Ovary (tissue), 9 donors: ENCODE data around the gene MMP20. TPM values are rescaled to one million over a fixed set of nuclear protein-coding genes. Genes with fewer than 3 reads are reported as not detected.

Experiments
- DNase-seq, 5 donors: peaks; one replicate each; pipeline ENCODE4 v3.0.0-alpha.2; 2019 to 2020
- H3K27ac ChIP-seq, 2 donors: fragments of 200-600 bp; one replicate each; pipeline versions ENCODE4 v1.5.1 to v1.8.0; 2019 to 2022
- H3K27me3 ChIP-seq: fragments of 200-600 bp; one replicate; pipeline ENCODE4 v1.8.0; 2022
- H3K36me3 ChIP-seq: fragments of 200-600 bp; sonication (generic); one replicate; pipeline ENCODE4 v1.5.1; 2019
- H3K4me1 ChIP-seq: one replicate; pipeline ENCODE4 v1.8.1; 2013; ENCODE audit warnings: mild to moderate bottlenecking, moderate library complexity; ENCODE audit not compliant: insufficient read depth
- H3K4me3 ChIP-seq: fragments of 200-600 bp; sonication (generic); one replicate; pipeline ENCODE4 v1.5.1; 2017
- H3K9me3 ChIP-seq, 2 donors: fragments of 200-600 bp in 1 of 2; sonication (generic) in 1 of 2; one replicate each; pipeline versions ENCODE4 v1.5.1 to v1.8.1; 2013 to 2019; ENCODE audit warnings: mild to moderate bottlenecking in 1 of 2, moderate library complexity in 1 of 2
- EP300 ChIP-seq: sonication (generic); formaldehyde crosslinking; IDR thresholded peaks from one replicate; pipeline ENCODE4 v1.6.1; 2017; ENCODE audit warnings: antibody characterized with exemption
- POLR2A ChIP-seq: fragments of 450-650 bp; IDR thresholded peaks from one replicate; pipeline ENCODE4 v1.6.1; 2017; ENCODE audit warnings: antibody characterized with exemption, mild to moderate bottlenecking, moderate library complexity
- WGBS, 3 donors: extraction: QIAGEN DNeasy Blood & Tissue Kit in 1 of 3; methylation state at CpG; one replicate each; pipeline versions ENCODE4 v1.1.5 to v1.1.7; 2013 to 2017; 5-methylcytosine and 5-hydroxymethylcytosine counted together
- intact Hi-C, 4 donors: fragments of 100-400 bp; cut with DNase I; formaldehyde crosslinking; loops; one replicate each; pipeline versions ENCODE4 v1.11.0 to v1.15.1; 2022 to 2023
- polyA plus RNA-seq, 2 donors: library from polyadenylated mRNA; stranded (reverse); fragments of 200-250 nt in 1 of 2; fragments of 350-450 nt in 1 of 2; fragmentation: Illumina TruSeq in 1 of 2; extraction: RNeasy Lipid Tissue Mini Kit (QIAGEN cat#74804) in 1 of 2; gene quantifications; one replicate each; pipeline ENCODE4 v1.2.3, GENCODE V29; 2013 to 2014
- total RNA-seq, 7 donors: library from RNA; depleted of rRNA in 2 of 7; stranded (reverse); fragments of >200 nt in 2 of 7; fragmentation: NEBNext Ultra II Directional in 3 of 7; extraction: Animal tissue kit (Norgen Biotek cat#: 25700) in 3 of 7; gene quantifications; one replicate each; pipeline versions ENCODE4 v1.1.0 to v1.2.4, GENCODE V29; 2016 to 2023
- TF ChIP-seq, protein P1 (sequence below), 3 donors: fragments of 450-650 bp in 2 of 3; fragments of 200-600 bp in 1 of 3; IDR thresholded peaks; one replicate each; pipeline versions ENCODE4 v1.5.1 to v1.8.0; 2016 to 2022; ENCODE audit warnings: antibody characterized with exemption in 3 of 3, mild to moderate bottlenecking in 1 of 3
- donor health status: DM: no; HTN: no; CAD: no; lungs with moderate emphysema.
- donor health status: DM: no; HTN: no; CAD: no.
- donor health status: Bipolar disorder and iron deficiency.
- donor health status: DM: yes; HTN: yes; CAD: no.
- donor health status: DM: no; HTN: no; CAD: no.
- donor health status: DM: yes; HTN: yes; CAD: no.

MMP20 gene
- total and polyA plus RNA-seq, 9 donors, result not detected

DNA sequence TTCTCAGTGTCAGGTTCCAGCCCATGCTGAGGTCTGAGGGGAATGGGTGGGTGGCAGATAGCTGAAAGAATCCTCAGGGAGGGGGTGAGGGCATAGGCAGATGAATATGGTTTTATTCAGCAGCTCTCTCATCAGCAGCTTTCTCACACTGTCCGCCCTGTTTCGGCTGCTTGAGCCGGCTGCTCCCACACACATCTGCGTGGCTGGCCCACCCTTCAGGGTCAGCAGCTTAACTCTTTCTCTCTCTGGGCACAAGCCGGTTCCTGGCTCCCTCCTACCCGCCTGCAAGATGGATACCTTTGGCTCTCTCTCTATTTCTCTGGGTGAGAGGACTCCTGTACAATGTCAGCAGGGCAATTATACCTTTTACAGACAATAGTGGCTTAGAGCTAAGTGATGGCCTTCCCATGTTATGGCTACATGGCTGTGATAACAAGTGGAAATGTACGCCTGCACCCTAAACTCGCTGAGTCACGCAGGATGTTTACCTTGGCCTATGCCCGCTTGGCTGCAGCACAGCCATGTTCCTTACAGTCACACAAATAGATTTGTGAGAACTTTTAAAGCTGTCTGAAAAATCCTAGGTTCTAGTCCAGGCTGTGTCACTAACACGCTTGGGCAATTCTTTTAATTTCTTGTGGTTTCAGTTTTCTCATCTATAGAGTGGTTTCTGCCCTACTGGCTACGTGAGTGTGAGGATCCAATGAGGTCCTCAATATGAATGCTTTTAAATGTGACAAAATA is 4.1 kb downstream of the MMP20 start:
- intact Hi-C loops, result no loop called here
- H3K9me3 ChIP-seq, result no peaks in the 10 kb centered on the region
- H3K27me3 ChIP-seq, result no peaks in the 10 kb centered on the region
- H3K4me3 ChIP-seq, result no peak overlapping the region
- WGBS, 3 donors, result 19 to 36% (median 22%) methylated on average over 12 of the region's 12 CpGs
- H3K4me1 ChIP-seq, result no peaks in the 10 kb centered on the region
- peak in 3 of 5 donors; percentile 15 to 56 (median 23) for DNase-seq
- TF ChIP-seq, protein P1, sequence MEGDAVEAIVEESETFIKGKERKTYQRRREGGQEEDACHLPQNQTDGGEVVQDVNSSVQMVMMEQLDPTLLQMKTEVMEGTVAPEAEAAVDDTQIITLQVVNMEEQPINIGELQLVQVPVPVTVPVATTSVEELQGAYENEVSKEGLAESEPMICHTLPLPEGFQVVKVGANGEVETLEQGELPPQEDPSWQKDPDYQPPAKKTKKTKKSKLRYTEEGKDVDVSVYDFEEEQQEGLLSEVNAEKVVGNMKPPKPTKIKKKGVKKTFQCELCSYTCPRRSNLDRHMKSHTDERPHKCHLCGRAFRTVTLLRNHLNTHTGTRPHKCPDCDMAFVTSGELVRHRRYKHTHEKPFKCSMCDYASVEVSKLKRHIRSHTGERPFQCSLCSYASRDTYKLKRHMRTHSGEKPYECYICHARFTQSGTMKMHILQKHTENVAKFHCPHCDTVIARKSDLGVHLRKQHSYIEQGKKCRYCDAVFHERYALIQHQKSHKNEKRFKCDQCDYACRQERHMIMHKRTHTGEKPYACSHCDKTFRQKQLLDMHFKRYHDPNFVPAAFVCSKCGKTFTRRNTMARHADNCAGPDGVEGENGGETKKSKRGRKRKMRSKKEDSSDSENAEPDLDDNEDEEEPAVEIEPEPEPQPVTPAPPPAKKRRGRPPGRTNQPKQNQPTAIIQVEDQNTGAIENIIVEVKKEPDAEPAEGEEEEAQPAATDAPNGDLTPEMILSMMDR (IDR thresholded peaks at IDR 0.05), result no peak
- TF ChIP-seq EP300 (no peak), POLR2A (no peak)
- no peaks in the 10 kb centered on the region for H3K36me3 ChIP-seq
- no peak overlapping the region for H3K27ac ChIP-seq

DNA sequence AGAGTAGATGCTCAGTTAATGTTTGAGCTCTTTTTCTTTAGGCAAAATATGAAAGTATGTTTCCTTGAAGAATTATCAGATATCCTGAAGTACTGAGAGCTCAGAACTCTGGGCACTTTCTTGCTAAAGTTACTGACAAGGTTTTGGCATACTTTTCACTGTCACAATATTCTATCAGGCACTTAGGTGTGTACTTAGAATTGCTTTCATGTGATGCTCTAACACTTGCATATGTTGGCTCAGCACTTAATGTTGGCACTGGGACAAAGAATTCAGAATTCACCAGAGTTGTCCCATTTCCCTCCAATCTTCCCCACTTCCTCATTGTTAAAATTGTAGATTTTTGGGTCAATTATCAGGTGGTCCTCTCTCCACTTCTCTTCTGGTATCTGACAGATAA is 5.0 kb downstream of the MMP20 start:
- DNase-seq, result no peak
- TF ChIP-seq EP300, result no peak
- TF ChIP-seq POLR2A, result no peak
- TF ChIP-seq, protein P1 (IDR thresholded peaks at IDR 0.05), result no peak
- H3K4me1 ChIP-seq, result no peaks in the 10 kb centered on the region
- intact Hi-C loops, result no loop called here
- H3K4me3 ChIP-seq, result no peak overlapping the region
- H3K27ac ChIP-seq, result no peak overlapping the region
- no peaks in the 10 kb centered on the region for H3K36me3 ChIP-seq
- no peaks in the 10 kb centered on the region for H3K27me3 ChIP-seq
- no peaks in the 10 kb centered on the region for H3K9me3 ChIP-seq

DNA sequence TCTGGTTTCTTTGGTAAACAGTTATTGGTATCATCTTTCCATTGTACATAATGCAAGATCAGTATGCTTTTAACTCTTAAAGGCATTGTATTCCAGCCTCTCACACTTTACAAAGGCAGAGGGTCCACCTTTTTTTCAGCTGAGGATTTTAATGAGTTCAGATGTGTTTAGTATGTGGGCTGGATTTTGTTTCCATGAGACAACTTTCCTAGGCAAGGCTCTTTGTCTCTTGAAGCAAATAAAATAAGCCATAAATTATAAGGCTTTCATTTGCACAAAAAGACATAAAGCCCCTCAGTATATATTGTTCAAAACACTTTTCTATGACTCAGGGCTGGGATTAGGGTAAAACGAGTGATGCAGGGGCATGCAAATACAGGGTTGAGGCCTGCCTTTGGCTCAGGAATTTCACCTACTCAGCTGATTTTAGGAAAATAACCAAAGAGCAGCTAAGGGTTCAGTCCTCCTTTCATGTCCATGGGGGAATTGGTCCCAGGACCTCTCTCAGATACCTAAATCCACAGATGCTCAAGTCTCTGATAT is 7.6 kb downstream of the MMP20 start:
- no peak for TF ChIP-seq POLR2A
- TF ChIP-seq, protein P1 (IDR thresholded peaks at IDR 0.05), result no peak
- TF ChIP-seq EP300, result no peak
- no peaks in the 10 kb centered on the region for H3K9me3 ChIP-seq
- H3K36me3 ChIP-seq, result no peaks in the 10 kb centered on the region
- H3K27me3 ChIP-seq, result no peaks in the 10 kb centered on the region
- H3K27ac ChIP-seq, result no peak overlapping the region
- WGBS, 3 donors, result 69 to 77% (median 73%) methylated on average over 1 of the region's 1 CpG
- DNase-seq, result no peak
- intact Hi-C loops, result no loop called here
- no peaks in the 10 kb centered on the region for H3K4me1 ChIP-seq
- no peak overlapping the region for H3K4me3 ChIP-seq

DNA sequence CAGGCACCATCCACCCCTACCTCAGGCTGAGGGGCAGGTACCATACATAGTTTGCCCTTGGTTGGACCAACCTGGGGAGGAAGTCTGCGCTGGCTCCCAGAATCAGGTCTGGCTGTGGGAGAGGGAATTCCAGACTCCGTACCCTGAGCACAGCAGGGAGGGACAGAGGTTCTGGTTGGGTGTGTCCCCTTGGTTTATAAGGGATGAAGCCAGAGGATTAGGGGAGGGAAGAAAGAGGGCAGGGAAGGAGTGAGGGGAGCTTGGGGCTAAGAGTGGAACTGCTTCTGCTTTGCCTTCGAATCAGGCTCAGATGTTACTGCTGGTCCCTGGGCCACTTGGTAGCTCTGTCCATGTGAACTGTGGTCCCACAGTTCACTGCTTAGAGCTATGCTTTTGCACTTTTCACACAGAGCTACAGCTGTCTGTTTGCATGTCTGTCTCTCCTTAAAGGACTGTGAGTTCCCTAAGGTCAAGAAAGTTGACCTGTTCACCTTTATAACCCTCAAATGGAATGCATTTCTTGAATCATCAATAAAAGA is 9.2 kb downstream of the MMP20 start:
- Histone ChIP-seq H3K4me3 (no peak overlapping the region), H3K36me3 (no peaks in the 10 kb centered on the region), H3K4me1 (no peaks in the 10 kb centered on the region), H3K9me3 (no peaks in the 10 kb centered on the region), H3K27me3 (no peaks in the 10 kb centered on the region), H3K27ac (no peak overlapping the region)
- no peak for TF ChIP-seq POLR2A
- TF ChIP-seq EP300, result no peak
- TF ChIP-seq, protein P1 (IDR thresholded peaks at IDR 0.05), result no peak
- no peak for DNase-seq
- 85 to 95% (median 92%) methylated on average over 3 of the region's 3 CpGs for WGBS, 3 donors
- intact Hi-C loops, result no loop called here
